HG03565 (cell line): ENCODE measurements around the gene FBXO30.
A peak's percentile ranks its signal among the peaks of the same experiment; 100 is the strongest.

Source experiments
- ATAC-seq: cut with Tn5 transposase; IDR thresholded peaks from one replicate; pipeline ENCODE4 v1.9.1; 2021; ENCODE audit warnings: mild to moderate bottlenecking, moderate library complexity; ENCODE audit not compliant: unreplicated experiment

The FBXO30 gene, protein sequence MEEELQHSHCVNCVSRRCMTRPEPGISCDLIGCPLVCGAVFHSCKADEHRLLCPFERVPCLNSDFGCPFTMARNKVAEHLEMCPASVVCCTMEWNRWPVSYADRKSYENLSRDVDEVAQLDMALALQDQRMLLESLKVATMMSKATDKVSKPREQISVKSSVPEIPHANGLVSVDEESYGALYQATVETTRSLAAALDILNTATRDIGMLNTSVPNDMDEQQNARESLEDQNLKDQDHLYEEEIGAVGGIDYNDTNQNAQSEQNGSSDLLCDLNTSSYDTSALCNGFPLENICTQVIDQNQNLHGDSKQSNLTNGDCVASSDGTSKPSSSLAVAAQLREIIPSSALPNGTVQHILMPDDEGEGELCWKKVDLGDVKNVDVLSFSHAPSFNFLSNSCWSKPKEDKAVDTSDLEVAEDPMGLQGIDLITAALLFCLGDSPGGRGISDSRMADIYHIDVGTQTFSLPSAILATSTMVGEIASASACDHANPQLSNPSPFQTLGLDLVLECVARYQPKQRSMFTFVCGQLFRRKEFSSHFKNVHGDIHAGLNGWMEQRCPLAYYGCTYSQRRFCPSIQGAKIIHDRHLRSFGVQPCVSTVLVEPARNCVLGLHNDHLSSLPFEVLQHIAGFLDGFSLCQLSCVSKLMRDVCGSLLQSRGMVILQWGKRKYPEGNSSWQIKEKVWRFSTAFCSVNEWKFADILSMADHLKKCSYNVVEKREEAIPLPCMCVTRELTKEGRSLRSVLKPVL

DNA sequence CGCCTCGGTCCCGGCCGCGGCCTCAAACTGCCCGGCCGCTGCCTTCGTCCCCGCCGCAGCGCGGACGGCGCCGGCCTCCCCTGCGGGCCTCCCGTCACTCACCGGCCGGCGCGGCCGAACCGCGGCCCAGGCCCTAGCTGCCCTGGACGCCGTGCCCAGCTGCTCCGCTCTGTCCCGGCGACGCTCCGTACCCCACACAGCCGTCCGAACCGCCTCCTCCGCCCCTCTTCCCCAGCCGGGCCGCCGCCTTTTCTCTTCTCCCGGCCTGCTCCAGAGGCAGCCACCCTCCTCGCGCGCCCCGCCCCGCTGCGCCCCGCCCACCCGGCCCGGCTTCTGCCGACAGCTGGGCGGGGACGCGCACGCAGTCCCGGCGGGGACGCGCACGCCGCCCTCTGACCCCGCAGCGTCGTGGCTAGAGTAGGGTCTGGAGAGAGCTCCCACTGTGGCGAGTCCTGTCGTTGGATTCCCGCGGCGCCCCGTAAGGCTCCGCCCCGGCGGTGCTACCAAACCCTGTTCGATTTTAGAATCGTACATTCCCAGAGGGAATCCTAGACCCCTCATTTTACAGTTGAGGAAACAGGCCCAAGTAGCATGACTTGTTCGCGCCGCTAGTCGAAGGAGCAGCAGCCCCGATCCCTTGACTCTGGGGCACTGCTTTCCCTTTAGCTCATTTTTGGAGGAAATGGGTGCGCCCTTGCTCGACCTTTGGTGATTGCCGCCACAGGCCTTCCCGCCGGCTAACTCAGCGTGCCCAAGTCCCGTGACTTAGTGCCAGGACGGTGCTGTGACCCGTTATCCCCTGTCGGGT is at the start of gene FBXO30:
Gene FBXO30, minus strand, starts transcription at position 295 of the 808 bp plus-strand sequence. CDS start 8,390 bp downstream, outside the sequence.
- peak; percentile 59 for ATAC-seq

- ATAC-seq = peak; percentile 36
These were observed 49.5 kb upstream of the FBXO30 start for GRCh38 chr6:145863988-145864616.

DNA sequence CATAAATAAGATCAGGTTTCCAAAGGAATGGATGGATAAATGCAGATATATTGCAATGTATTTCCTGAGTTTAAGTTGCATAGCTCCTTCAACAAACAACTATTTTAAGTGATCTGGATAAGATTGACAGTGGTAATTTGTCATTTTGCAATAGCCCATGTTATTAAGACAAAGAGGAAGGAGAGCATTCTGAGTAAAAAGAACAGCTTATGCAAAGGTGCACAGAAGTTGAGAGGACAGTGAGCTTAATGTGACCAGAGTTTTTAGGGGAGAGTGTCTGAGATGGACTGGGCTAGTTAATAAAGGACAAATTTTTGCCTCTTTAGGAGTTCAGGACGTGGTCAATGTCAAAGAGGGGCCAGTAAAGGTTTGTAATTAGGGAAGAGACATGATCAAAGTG is 48.8 kb upstream of the FBXO30 start:
- ATAC-seq = no peak

DNA sequence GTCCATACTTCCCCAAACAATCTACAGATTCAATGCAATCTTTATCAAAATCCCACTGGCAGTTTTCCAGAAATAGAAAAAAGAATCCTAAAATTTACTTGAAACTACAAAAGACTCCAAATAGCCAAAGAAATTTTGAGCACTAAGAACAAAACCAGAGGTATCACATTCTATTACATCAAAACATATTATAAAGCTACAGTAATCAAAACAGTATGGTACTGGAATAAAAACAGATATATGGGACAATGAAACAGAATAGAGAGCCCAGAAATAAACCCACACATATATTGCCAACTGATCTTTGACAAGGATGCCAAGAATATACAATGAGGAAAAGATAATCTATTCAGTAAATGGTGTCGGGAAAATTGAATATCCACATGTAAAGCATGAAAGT is 46.0 kb upstream of the FBXO30 start:
- ATAC-seq = no peak

DNA sequence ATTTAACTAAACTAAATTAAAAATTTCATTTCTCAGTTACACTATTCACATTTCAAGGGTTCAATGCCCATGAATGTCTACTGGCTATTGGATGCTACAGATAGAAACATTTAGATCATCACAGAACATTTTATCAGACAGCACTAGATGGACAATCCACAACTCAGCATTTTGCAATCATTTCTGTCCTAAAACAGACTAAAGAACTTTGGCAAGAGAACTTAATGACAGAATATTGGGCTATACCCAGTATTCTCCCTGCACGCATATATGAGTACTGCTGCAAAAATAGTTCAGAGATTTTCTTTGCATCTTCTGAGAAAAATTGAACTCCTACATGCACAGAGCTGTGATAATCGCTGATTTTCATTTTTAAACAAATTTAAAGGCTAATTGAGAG is 36.1 kb upstream of the FBXO30 start:
- ATAC-seq = no peak

DNA sequence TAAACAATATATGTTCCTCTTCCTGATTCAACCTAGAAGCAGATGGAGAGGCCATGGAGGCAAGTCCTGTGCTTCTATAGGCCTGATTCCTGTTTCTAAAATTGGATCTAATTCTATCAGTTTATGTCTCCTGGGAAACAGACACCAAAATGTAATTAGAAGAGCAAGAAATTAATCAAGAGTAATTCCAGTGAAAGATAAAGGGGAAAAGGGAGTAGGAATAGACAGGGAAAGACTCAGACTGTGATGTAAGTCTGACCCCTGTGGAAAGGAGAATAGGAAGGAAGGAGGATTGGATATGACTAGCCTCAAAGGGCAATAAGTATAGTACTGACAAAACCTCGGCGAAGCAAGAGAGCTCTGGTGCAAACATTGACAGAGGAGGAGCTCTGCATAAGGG is 33.9 kb upstream of the FBXO30 start:
- no peak for ATAC-seq

DNA sequence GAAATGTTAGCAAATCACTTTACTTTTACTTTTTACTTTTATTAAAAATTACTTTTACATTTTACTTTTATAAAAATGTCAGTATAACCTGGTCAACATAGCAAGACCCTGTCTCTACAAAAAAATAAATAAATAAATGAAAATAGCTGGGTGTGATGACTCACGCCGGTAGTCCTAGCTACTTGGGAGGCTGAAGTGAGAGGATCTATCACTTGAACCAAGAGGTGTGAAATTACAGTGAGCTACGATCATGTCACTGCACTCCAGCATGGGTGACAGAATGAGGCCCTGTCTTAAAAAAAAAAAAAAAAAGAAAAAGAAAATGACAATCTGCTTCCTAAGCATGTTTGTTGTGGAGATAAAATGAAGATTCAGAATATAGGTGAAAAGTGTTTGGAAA is 31.0 kb upstream of the FBXO30 start:
- ATAC-seq = no peak

DNA sequence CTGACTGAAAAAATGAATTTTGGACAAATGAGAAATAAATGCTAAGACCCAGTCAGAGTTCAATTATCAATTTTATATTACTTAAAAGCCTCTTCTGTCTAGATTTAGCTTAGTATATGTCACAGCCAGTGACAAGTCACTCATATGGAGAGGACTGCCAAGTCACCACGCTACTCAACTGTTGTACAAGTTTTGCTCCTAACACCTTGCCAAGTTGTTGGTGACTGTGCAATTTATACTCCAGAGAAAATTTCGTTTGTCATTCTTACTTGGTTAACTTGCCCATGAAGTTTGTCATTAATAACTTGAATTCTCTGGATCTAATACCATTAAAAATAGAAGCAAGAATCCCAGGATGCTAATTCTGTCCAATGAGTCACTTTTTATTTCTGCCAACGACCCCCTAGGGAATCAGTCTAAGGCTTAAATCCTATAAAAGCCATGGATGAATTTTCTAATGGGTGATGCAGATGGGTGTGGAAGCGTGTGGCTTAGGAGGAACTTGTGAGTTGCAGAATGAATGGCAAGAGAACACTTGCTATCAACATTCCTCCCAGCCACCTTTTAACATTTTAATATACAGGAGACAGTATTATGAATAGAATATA is 30.4 kb upstream of the FBXO30 start:
- no peak for ATAC-seq

- ATAC-seq = no peak
These were observed 28.3 kb upstream of the FBXO30 start for GRCh38 chr6:145842693-145843546.

GRCh38 chr6:145841668-145842067 is 27.1 kb upstream of the FBXO30 start:
- no peak for ATAC-seq

- no peak for ATAC-seq
These were observed 25.1 kb upstream of the FBXO30 start for GRCh38 chr6:145839653-145840052.

DNA sequence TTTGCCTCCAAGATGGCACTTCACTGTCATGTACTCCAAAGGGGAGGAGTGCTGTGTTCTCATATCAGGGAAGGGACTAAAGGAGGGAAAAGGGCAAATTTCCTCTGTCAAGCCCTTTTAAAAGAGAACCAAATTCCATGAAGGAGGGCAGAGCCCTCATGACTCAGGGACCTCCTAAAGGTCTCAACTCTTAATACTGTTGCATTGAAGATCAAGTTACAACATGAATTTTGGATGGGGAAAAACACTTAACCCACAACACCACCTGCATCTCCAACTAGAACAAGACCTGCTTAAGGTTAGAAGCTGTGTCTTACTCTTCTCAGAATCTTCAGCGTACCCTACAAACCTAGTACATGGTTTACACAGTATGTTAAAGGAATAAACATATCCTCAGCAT is 23.7 kb upstream of the FBXO30 start:
- no peak for ATAC-seq

DNA sequence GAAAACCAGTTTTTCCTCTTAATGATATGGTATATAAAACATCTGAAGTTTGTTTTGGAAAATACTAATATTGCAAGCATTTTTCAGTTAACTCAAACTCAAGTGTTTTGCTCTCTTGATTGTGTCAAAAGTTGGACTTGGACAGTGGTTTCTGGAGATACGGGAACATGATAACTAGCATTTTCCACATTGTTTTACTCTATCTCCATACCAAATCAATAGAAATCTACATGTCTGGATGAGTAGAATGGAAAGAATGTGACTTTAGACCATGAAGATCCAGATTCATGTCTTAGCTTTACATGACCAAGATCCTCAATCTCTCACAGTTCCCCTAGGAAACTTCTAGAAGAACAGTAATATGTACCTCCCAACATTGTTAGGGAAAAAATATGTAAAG is 22.2 kb upstream of the FBXO30 start:
- no peak for ATAC-seq

DNA sequence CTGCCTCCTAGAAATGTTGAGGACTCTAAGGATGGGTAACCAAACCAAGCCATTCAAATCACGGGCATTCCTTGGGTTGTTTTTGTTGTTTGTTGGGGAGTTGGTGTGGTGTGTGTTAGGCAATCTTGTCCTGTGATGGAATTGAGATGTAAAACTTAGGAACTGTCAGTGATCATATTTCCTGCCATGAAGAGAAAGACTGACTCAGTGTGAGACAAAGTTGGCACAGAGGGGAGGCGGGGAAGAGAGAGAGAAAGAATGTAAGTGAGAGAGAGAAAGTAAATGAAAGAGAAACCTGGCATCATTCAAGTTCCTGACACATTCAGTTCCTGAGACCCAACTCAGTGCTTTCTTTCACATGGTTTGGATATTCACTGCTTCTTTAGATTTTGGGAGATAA is 21.6 kb upstream of the FBXO30 start:
- no peak for ATAC-seq

- no peak for ATAC-seq
These were observed 16.0 kb upstream of the FBXO30 start for GRCh38 chr6:145830612-145831011.

DNA sequence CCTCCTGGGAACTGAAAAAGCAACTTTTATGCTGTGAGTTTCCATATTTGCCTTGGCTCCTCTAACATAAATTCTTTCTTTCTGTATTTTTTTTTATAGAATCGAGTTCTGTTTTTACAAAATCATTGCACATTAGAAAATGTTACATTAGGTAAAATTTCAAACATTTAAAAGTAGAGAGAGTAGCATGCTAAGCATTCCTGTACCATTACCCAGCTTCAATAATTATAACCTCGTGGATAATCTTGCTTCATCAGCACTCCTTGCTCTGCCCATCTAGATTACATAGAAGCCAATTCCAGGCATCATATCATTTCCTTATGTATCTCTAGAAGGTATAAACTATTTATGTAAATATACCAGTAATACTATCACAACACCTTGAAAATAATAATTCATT is 15.4 kb upstream of the FBXO30 start:
- ATAC-seq = no peak

DNA sequence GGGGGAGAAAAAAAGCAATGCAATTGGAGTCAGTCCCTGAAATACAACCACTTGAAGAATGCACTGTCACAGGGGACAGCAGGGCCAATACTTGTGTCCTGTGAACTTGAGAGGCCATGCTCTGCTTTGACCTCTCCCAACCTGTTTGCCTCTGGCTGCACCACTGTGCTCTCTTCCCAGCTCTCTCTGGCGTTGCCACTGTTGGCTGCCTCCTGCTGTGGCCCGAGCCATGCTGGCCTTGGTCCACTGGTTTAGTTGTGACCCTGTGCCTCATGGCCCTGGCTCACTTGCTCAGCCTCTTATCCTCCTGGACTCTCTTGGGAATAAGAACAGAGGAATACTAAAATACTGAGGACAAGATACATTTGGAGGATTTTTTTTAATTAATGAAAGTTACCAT is 14.5 kb upstream of the FBXO30 start:
- ATAC-seq = no peak

DNA sequence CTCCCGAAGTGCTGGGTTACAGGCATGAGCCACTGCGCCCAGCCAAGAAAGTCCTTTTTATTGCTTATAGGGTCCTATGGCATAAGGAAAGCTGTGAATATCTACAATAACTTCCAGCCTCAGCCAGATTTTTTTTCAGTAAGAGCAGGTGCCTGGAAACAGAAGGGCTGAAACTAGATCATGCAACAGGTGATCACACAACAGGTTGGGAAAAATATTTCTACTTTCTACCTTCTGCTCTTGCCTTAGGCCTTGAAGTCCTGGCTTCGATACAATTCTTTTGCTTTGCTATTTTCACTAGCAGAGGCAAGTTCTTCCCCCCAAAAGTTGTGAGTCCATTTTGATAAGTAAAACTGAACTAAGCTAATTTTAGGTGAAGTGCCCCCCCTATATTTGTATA is 9.7 kb upstream of the FBXO30 start:
- no peak for ATAC-seq

DNA sequence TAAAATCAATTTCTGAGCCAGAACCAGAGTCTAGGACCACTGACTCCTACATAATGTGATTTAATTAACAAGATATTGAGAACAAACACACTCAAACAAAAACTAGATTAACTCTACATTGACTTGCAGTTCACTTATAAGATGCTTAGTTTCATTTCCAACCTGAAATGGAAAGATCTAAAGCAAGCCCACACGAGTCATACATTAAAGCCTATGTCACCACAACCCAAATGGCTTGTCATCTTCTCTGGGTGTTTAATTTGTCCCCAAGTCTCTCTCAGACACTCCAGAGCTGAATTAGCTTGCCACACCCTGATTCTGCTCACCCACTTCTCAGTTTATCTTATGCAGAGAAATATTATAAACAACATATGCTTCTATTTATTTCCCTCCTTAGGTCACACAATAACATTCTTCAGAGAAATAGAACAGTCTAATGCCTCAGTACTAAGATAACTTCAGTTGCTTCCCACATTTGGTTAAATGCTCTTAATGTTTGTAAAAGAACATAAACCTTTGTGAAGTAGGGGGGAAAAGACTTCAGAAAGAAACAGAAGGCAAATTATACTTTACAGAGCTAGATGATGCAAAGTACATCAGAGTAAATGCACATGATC is 8.8 kb upstream of the FBXO30 start:
- no peak for ATAC-seq
